ENCODE data around the gene STAM2.

Gene STAM2

GRCh38 chr2:152154462-152154861, 21.1 kb downstream of the STAM2 start:
- DNase-seq (ENCODE audit: low read depth, low spot score), result no peak
- H3K9ac ChIP-seq (ENCODE audit: insufficient read length), result no peak overlapping the region
- H3K36me3 ChIP-seq (ENCODE audit: insufficient read depth, low read length), result peaks cover 4% of the 10 kb centered on the region; the same call in 1 of the 2 replicates
- H3K27ac ChIP-seq, result no peak overlapping the region
- no peak overlapping the region for H3K4me3 ChIP-seq
- TF ChIP-seq POLR2AphosphoS5 (IDR thresholded peaks at IDR 0.05; ENCODE audit: borderline replicate concordance, low read depth, low read length), result no peak
- no peak for TF ChIP-seq EZH2 (IDR thresholded peaks at IDR 0.05)
- TF ChIP-seq FOXP2 (optimal IDR thresholded peaks at IDR 0.05; ENCODE audit: control extremely low read depth, extremely low read length, insufficient read depth), result no peak
- H3K9me3 ChIP-seq (ENCODE audit: low read depth, low read length), result no peaks in the 10 kb centered on the region

- H3K36me3 ChIP-seq (ENCODE audit: insufficient read depth, low read length), result 0 out of 2 replicates have a peak, but pooled peaks cover 4% of the 10 kb centered on the region
- no peak overlapping the region for H3K4me3 ChIP-seq
- no peak overlapping the region for H3K9ac ChIP-seq (ENCODE audit: insufficient read length)
- H3K9me3 ChIP-seq (ENCODE audit: low read depth, low read length), result no peaks in the 10 kb centered on the region
- no peak overlapping the region for H3K27ac ChIP-seq
- DNase-seq (ENCODE audit: low read depth, low spot score), result no peak
- TF ChIP-seq POLR2AphosphoS5 (IDR thresholded peaks at IDR 0.05; ENCODE audit: borderline replicate concordance, low read depth, low read length), result no peak
- no peak for TF ChIP-seq FOXP2 (optimal IDR thresholded peaks at IDR 0.05; ENCODE audit: control extremely low read depth, extremely low read length, insufficient read depth)
- TF ChIP-seq EZH2 (IDR thresholded peaks at IDR 0.05), result no peak
Observed at GRCh38 chr2:152134488-152135280, 40.9 kb downstream of the STAM2 start.

GRCh38 chr2:152132306-152132705, 43.3 kb downstream of the STAM2 start:
- Histone ChIP-seq H3K9me3 (ENCODE audit: low read depth, low read length) (no peaks in the 10 kb centered on the region), H3K36me3 (ENCODE audit: insufficient read depth, low read length) (0 out of 2 replicates have a peak, but pooled peaks cover 4% of the 10 kb centered on the region), H3K4me3 (no peak overlapping the region), H3K9ac (ENCODE audit: insufficient read length) (no peak overlapping the region), H3K27ac (no peak overlapping the region)
- DNase-seq (ENCODE audit: low read depth, low spot score), result no peak
- TF ChIP-seq EZH2 (IDR thresholded peaks at IDR 0.05) (no peak), FOXP2 (optimal IDR thresholded peaks at IDR 0.05; ENCODE audit: control extremely low read depth, extremely low read length, insufficient read depth) (no peak), POLR2AphosphoS5 (IDR thresholded peaks at IDR 0.05; ENCODE audit: borderline replicate concordance, low read depth, low read length) (no peak)

DNA sequence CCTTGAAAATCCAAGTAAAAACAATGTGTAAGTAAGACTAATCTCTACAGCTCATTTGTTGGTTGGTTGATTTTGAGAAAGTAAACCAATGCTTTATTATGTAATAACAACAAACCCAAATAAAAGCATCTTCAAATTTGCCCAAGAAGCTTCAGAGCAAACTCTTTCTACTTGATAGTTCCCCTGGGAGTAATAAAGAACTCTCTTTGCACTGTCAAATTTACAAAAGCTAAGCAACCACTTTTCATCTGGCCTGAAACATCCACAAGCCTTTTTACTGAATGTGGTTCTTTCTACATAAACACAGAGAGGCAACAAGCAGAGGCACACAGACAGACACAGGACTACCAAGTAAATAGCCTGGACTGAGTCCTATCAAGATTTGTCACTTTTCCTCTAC, 47.9 kb downstream of the STAM2 start:
- Histone ChIP-seq H3K36me3 (ENCODE audit: insufficient read depth, low read length) (0 out of 2 replicates have a peak, but pooled peaks cover 4% of the 10 kb centered on the region), H3K27ac (peak overlapping the region; percentile 55), H3K4me3 (no peak overlapping the region), H3K9ac (ENCODE audit: insufficient read length) (no peak overlapping the region), H3K9me3 (ENCODE audit: low read depth, low read length) (no peaks in the 10 kb centered on the region)
- peak; percentile 32 for DNase-seq (ENCODE audit: low read depth, low spot score)
- TF ChIP-seq EZH2 (IDR thresholded peaks at IDR 0.05) (no peak), POLR2AphosphoS5 (IDR thresholded peaks at IDR 0.05; ENCODE audit: borderline replicate concordance, low read depth, low read length) (no peak), FOXP2 (optimal IDR thresholded peaks at IDR 0.05; ENCODE audit: control extremely low read depth, extremely low read length, insufficient read depth) (no peak)

DNA sequence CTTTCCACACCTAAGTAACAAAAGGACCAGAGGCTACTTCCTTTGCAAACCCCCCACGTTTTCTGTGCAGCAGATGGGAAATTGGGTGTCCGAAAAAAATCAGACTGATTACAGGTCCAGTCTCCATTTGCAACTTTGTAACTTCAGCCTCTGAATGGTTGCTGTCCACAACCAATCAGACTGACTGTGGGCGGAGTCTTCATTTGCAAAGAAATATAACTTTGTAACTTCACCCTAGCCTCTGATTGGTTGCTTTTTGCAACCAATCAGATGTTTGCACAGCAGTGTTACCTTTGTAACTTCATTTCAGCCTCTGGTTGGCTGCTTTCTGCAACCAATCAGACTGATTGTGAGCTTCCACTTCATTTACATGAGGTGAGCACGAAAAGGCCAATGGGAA, 48.9 kb downstream of the STAM2 start:
- no peak overlapping the region for H3K27ac ChIP-seq
- DNase-seq (ENCODE audit: low read depth, low spot score), result no peak
- H3K9me3 ChIP-seq (ENCODE audit: low read depth, low read length), result no peaks in the 10 kb centered on the region
- no peak overlapping the region for H3K4me3 ChIP-seq
- no peak overlapping the region for H3K9ac ChIP-seq (ENCODE audit: insufficient read length)
- 0 out of 2 replicates have a peak, but pooled peaks cover 4% of the 10 kb centered on the region for H3K36me3 ChIP-seq (ENCODE audit: insufficient read depth, low read length)
- TF ChIP-seq POLR2AphosphoS5 (IDR thresholded peaks at IDR 0.05; ENCODE audit: borderline replicate concordance, low read depth, low read length) (no peak), FOXP2 (optimal IDR thresholded peaks at IDR 0.05; ENCODE audit: control extremely low read depth, extremely low read length, insufficient read depth) (no peak), EZH2 (IDR thresholded peaks at IDR 0.05) (no peak)

DNA sequence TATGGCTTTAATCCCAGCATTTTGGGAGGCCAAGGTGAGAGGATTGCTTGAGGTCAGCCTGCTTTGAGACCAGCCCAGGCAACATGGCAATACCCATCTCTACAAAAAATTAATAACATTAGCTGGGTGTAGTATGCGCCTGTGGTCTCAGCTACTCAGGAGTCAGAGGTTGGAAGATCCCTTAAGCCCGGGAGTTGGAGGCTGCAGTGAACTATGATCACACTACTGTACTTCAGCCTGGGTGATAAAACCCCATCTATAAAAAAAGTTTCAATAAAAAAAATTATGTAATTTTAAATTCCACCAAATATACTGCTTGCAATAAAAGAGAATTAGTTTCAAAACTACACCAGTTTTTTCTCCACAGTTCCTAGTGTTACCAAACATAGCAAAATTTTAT, 53.4 kb downstream of the STAM2 start:
- no peak overlapping the region for H3K4me3 ChIP-seq
- no peak overlapping the region for H3K9ac ChIP-seq (ENCODE audit: insufficient read length)
- no peak for DNase-seq (ENCODE audit: low read depth, low spot score)
- no peak overlapping the region for H3K27ac ChIP-seq
- H3K36me3 ChIP-seq (ENCODE audit: insufficient read depth, low read length), result no peaks in the 10 kb centered on the region
- TF ChIP-seq EZH2 (IDR thresholded peaks at IDR 0.05) (no peak), POLR2AphosphoS5 (IDR thresholded peaks at IDR 0.05; ENCODE audit: borderline replicate concordance, low read depth, low read length) (no peak), FOXP2 (optimal IDR thresholded peaks at IDR 0.05; ENCODE audit: control extremely low read depth, extremely low read length, insufficient read depth) (no peak)
- no peaks in the 10 kb centered on the region for H3K9me3 ChIP-seq (ENCODE audit: low read depth, low read length)

- no peak for TF ChIP-seq FOXP2 (optimal IDR thresholded peaks at IDR 0.05; ENCODE audit: control extremely low read depth, extremely low read length, insufficient read depth)
- TF ChIP-seq EZH2 (IDR thresholded peaks at IDR 0.05), result no peak
- no peak for TF ChIP-seq POLR2AphosphoS5 (IDR thresholded peaks at IDR 0.05; ENCODE audit: borderline replicate concordance, low read depth, low read length)
- H3K36me3 ChIP-seq (ENCODE audit: insufficient read depth, low read length), result no peaks in the 10 kb centered on the region
Observed at GRCh38 chr2:152120430-152120829, 55.1 kb downstream of the STAM2 start.

DNA sequence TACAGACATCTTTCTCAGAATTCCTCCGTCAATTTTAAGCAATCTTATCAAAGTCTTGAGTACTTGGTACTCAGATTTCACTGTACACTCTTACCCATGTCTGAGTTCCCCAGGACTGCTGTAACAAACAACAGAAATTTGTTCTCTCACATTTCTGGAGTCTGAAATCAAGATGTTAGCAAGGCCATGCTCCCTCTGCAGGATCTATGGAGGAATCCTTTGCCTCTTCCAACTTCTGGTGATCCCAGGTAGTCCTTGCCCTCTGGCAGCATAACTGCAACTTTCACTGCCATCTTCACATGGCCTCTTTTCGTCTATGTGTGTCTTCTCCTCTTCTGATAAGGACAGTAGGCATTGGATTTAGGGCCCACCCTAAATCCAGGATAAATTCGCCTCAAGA, 59.6 kb downstream of the STAM2 start:
- H3K4me3 ChIP-seq, result no peak overlapping the region
- no peak overlapping the region for H3K27ac ChIP-seq
- H3K36me3 ChIP-seq (ENCODE audit: insufficient read depth, low read length), result no peaks in the 10 kb centered on the region
- TF ChIP-seq POLR2AphosphoS5 (IDR thresholded peaks at IDR 0.05; ENCODE audit: borderline replicate concordance, low read depth, low read length) (no peak), EZH2 (IDR thresholded peaks at IDR 0.05) (no peak), FOXP2 (optimal IDR thresholded peaks at IDR 0.05; ENCODE audit: control extremely low read depth, extremely low read length, insufficient read depth) (no peak)
- no peaks in the 10 kb centered on the region for H3K9me3 ChIP-seq (ENCODE audit: low read depth, low read length)
- no peak overlapping the region for H3K9ac ChIP-seq (ENCODE audit: insufficient read length)
- DNase-seq (ENCODE audit: low read depth, low spot score), result no peak

More at GRCh38 chr2:152120430-152120829, 55.1 kb downstream of the STAM2 start:
- Histone ChIP-seq H3K4me3 (no peak overlapping the region), H3K9me3 (ENCODE audit: low read depth, low read length) (no peaks in the 10 kb centered on the region), H3K27ac (no peak overlapping the region), H3K9ac (ENCODE audit: insufficient read length) (no peak overlapping the region)
- no peak for DNase-seq (ENCODE audit: low read depth, low spot score)

All from SK-N-MC (cell line).